Measurements from ENCODE around the gene TMEM182. TPM values are rescaled to one million over a fixed set of nuclear protein-coding genes. Genes with fewer than 3 reads are reported as not detected.

TMEM182 gene
- total RNA-seq, 4 donors from 2014 or later: 0.66 to 1.2 (median 0.80) TPM

DNA sequence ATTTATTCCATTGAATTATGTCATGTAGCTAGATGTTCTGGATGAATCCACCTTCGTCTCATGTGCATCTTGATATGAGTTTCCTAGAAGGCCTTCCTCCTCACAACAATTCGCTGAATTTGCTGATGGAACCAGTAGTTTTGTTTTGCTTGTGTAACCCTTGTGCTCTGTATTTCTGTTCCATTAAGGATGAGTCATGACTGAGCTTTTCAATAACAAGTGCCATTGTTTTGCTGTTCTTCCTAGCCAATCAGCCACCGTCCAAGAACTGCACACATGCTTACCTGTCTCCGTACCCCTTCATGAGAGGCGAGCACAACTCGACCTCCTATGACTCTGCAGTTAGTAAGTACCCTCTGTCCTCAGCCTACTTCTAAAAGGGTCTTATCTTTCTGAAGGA is 2.3 kb downstream of the TMEM182 start:
- no peaks in the 10 kb centered on the region for H3K27me3 ChIP-seq
- no peaks in the 10 kb centered on the region for H3K36me3 ChIP-seq
- H3K4me3 ChIP-seq: no peak overlapping the region
- peaks cover 0 to 11% (median 0%) of the 10 kb centered on the region in 3 donors for H3K4me1 ChIP-seq
- WGBS, 2 donors (ENCODE audit: low coverage in 1 of 2): 80 to 88% methylated on average over 3 to 6 of the region's 6 CpGs
- TF ChIP-seq, protein P1, sequence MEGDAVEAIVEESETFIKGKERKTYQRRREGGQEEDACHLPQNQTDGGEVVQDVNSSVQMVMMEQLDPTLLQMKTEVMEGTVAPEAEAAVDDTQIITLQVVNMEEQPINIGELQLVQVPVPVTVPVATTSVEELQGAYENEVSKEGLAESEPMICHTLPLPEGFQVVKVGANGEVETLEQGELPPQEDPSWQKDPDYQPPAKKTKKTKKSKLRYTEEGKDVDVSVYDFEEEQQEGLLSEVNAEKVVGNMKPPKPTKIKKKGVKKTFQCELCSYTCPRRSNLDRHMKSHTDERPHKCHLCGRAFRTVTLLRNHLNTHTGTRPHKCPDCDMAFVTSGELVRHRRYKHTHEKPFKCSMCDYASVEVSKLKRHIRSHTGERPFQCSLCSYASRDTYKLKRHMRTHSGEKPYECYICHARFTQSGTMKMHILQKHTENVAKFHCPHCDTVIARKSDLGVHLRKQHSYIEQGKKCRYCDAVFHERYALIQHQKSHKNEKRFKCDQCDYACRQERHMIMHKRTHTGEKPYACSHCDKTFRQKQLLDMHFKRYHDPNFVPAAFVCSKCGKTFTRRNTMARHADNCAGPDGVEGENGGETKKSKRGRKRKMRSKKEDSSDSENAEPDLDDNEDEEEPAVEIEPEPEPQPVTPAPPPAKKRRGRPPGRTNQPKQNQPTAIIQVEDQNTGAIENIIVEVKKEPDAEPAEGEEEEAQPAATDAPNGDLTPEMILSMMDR (IDR thresholded peaks at IDR 0.05): no peak
- TF ChIP-seq POLR2AphosphoS5 (IDR thresholded peaks at IDR 0.05) (no peak), POLR2A (IDR thresholded peaks at IDR 0.05) (no peak), EP300 (IDR thresholded peaks at IDR 0.05) (no peak)
- ATAC-seq: no peak
- no peaks in the 10 kb centered on the region for H3K9me3 ChIP-seq
- no peak overlapping the region for H3K27ac ChIP-seq

DNA sequence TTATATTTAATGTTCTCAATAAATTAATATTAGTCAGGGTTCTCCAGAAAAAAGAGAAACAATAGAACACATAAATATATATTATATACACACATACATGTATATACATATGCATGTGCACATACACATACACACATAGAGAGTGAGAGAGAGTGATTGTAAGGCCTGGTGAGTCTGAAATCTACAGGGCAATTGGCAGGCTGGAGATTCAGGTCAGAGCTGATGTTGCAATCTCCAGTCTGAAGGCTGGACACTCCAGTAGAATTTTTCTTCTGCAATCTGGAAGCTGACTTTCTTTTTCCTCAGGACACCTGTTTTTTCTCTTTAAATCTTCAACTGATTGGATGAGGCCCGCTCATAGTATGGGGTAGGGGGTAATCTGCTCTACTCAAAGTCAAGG is 3.2 kb downstream of the TMEM182 start:
- Histone ChIP-seq H3K4me3 (no peak overlapping the region), H3K4me1 (peaks cover 0 to 3% (median 0%) of the 10 kb centered on the region in 3 donors), H3K9me3 (no peaks in the 10 kb centered on the region), H3K27ac (no peak overlapping the region), H3K36me3 (no peaks in the 10 kb centered on the region), H3K27me3 (no peaks in the 10 kb centered on the region)
- 93% methylated on average over 1 of the region's 1 CpG; no CpG with 5 or more reads in 1 of the 2 donors for WGBS, 2 donors (ENCODE audit: low coverage in 1 of 2)
- TF ChIP-seq EP300 (IDR thresholded peaks at IDR 0.05) (no peak), POLR2AphosphoS5 (IDR thresholded peaks at IDR 0.05) (no peak), POLR2A (IDR thresholded peaks at IDR 0.05) (no peak)
- TF ChIP-seq, protein P1 (IDR thresholded peaks at IDR 0.05): no peak
- no peak for ATAC-seq

DNA sequence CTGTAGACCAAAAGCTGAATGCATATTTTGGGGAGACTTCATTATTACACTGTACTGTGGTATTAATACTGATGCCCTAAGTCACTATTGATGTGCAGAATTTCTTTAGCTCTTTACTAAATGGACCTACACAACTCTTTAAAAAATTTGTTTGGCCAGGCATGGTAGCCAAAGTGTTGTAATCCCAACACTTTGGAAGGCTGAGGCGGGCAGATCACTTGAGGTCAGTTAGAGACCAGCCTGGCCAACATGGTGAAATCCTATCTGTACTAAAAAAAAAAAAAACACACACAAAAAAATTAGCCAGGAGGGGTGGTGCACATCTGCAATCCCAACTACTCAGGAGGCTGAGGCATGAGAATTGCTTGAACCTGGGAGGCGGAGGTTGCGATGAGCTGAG is 6.4 kb downstream of the TMEM182 start:
- WGBS, 2 donors (ENCODE audit: low coverage in 1 of 2): 83 to 100% methylated on average over 2 to 3 of the region's 3 CpGs
- no peak for TF ChIP-seq POLR2A (IDR thresholded peaks at IDR 0.05)
- no peak for TF ChIP-seq EP300 (IDR thresholded peaks at IDR 0.05)
- no peak for TF ChIP-seq POLR2AphosphoS5 (IDR thresholded peaks at IDR 0.05)
- TF ChIP-seq, protein P1 (IDR thresholded peaks at IDR 0.05): no peak
- ATAC-seq: no peak
- Histone ChIP-seq H3K36me3 (no peaks in the 10 kb centered on the region), H3K27me3 (no peaks in the 10 kb centered on the region), H3K4me3 (no peak overlapping the region), H3K9me3 (no peaks in the 10 kb centered on the region), H3K4me1 (no peaks in the 10 kb centered on the region), H3K27ac (no peak overlapping the region)

DNA sequence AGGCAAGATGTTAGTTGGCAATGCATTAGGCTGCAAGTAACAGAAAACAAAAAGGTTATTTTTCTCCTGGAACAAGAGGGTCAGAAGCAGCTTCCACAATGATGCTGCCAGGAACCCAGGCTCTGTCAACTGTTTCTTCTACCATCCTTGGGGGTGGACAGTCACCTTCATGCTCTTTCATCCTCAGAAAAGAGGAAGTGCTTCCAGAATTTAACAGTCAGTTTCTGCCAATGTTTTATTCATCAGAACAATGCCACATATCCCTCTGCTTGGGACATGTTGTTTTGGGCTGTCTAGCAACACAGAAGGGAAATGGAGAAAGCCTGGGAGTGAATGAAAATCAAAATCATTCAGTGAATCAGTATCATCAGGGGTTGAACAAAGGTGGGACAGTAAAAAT is 7.1 kb downstream of the TMEM182 start:
- TF ChIP-seq POLR2AphosphoS5 (IDR thresholded peaks at IDR 0.05): no peak
- TF ChIP-seq POLR2A (IDR thresholded peaks at IDR 0.05): no peak
- TF ChIP-seq, protein P1 (IDR thresholded peaks at IDR 0.05): no peak
- no peak for TF ChIP-seq EP300 (IDR thresholded peaks at IDR 0.05)
- ATAC-seq: no peak
- H3K27me3 ChIP-seq: no peaks in the 10 kb centered on the region
- no peaks in the 10 kb centered on the region for H3K36me3 ChIP-seq
- H3K4me3 ChIP-seq: no peak overlapping the region
- no peaks in the 10 kb centered on the region for H3K9me3 ChIP-seq
- no peak overlapping the region for H3K27ac ChIP-seq
- H3K4me1 ChIP-seq: no peaks in the 10 kb centered on the region

DNA sequence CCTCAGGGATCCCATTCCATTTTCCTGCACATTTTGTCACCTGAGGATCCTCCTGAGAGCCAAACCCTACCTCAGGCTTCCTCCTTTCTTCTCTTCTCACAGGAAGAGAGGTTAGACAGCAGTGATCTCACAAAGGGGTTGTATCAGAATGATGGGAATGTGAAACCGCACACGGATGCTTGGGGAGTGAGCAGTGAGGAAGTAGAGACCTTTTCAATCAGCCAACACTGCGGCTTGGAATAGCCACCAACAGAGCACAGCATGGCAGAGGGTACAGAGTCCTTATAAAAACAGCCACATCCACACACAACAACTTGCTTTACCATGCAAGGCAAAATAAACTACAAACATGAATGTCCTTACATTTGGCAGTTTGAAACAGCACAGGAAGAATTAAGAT is 8.7 kb downstream of the TMEM182 start:
- TF ChIP-seq POLR2A (IDR thresholded peaks at IDR 0.05) (no peak), EP300 (IDR thresholded peaks at IDR 0.05) (no peak), POLR2AphosphoS5 (IDR thresholded peaks at IDR 0.05) (no peak)
- TF ChIP-seq, protein P1 (IDR thresholded peaks at IDR 0.05): no peak
- Histone ChIP-seq H3K4me1 (no peaks in the 10 kb centered on the region), H3K9me3 (no peaks in the 10 kb centered on the region), H3K36me3 (no peaks in the 10 kb centered on the region), H3K4me3 (no peak overlapping the region), H3K27me3 (no peaks in the 10 kb centered on the region), H3K27ac (no peak overlapping the region)
- 52 to 67% methylated on average over 1 to 3 of the region's 3 CpGs for WGBS, 2 donors (ENCODE audit: low coverage in 1 of 2)
- ATAC-seq: no peak
